K562 (cell line): ENCODE measurements around the gene PIMREG.

Source experiments
- BMI1 ChIP-seq: fragments of 150-350 bp; IDR thresholded peaks from 2 replicates; pipeline ENCODE4 v1.6.1; 2014; ENCODE audit warnings: low read length
- CTCF ChIP-seq, 3 experiments: IDR thresholded peaks in 2 of 3; conservative IDR thresholded peaks in 1 of 3; 2 replicates each; pipeline ENCODE4 v1.5.1; 2011 to 2012; ENCODE audit warnings: low read length in 3 of 3, mild to moderate bottlenecking in 3 of 3, control low read depth in 2 of 3, improper control_type of control experiment in 1 of 3, inconsistent platforms in 1 of 3, low read depth in 1 of 3, mixed read lengths in 1 of 3, moderate library complexity in 1 of 3; ENCODE audit not compliant: insufficient read depth in 2 of 3
- EP300 ChIP-seq: IDR thresholded peaks from 2 replicates; pipeline ENCODE4 v1.6.1; 2012; ENCODE audit warnings: low read length, improper control_type of control experiment
- NR2C2 ChIP-seq, 2 experiments: fragments of 200-800 bp in 1 of 2; sonication (Bioruptor generic) in 1 of 2; sonication (generic) in 1 of 2; formaldehyde crosslinking in 1 of 2; IDR thresholded peaks; 2 replicates each; pipeline versions ENCODE4 v1.6.1 to v1.8.0; 2016 to 2022; ENCODE audit warnings: mild to moderate bottlenecking in 1 of 2, missing compliant biosample characterization in 1 of 2, missing genetic modification characterization in 1 of 2, missing genetic modification reagents in 1 of 2
- POLR2AphosphoS5 ChIP-seq: IDR thresholded peaks from 2 replicates; pipeline ENCODE4 v1.6.1; 2011; ENCODE audit warnings: mild to moderate bottlenecking, low read depth, low read length, moderate library complexity; ENCODE audit not compliant: control insufficient read depth, insufficient read depth
- TAF1 ChIP-seq: IDR thresholded peaks from 2 replicates; pipeline ENCODE4 v1.6.1; 2011; ENCODE audit warnings: mild to moderate bottlenecking, low read length, moderate library complexity; ENCODE audit not compliant: insufficient read depth, control insufficient read depth, severe bottlenecking; ENCODE audit errors: extremely low read depth
- ZBTB1 ChIP-seq: sonication (generic); formaldehyde crosslinking; IDR thresholded peaks from 2 replicates; pipeline ENCODE4 v1.8.1; 2023; ENCODE audit warnings: missing genetic modification reagents, low read depth, mild to moderate bottlenecking, borderline replicate concordance
- ZNF23 ChIP-seq: fragments of 250-450 bp; sonication (Bioruptor Pico); IDR thresholded peaks from 2 replicates; pipeline ENCODE4 v1.4.0; 2020; ENCODE audit warnings: mild to moderate bottlenecking

GRCh38 chr17:6456914-6457687 lies 12.8 kb downstream of the PIMREG start:
- no peak for TF ChIP-seq CTCF (IDR thresholded peaks at IDR 0.05 in 2 of 3, conservative IDR thresholded peaks at IDR 0.05 in 1 of 3; ENCODE audit: insufficient read depth in 2 of 3, low read depth in 1 of 3, low read length in 3 of 3)
- TF ChIP-seq EP300 = peak; percentile 27; the same call in 1 of the 2 replicates
- TF ChIP-seq ZBTB1 (CRISPR knock-in tag) = no peak
- no peak for TF ChIP-seq POLR2AphosphoS5
- TF ChIP-seq NR2C2 (CRISPR knock-in tag; IDR thresholded peaks at IDR 0.05) = no peak
- TF ChIP-seq NR2C2 (tag; IDR thresholded peaks at IDR 0.05) = peak; percentile 71
- no peak for TF ChIP-seq ZNF23 (CRISPR knock-in tag)
- no peak for TF ChIP-seq TAF1
- no peak for TF ChIP-seq BMI1
